SK-N-SH (cell line): ENCODE measurements around the gene OXT. TPM values are rescaled to one million over a fixed set of nuclear protein-coding genes. Genes with fewer than 3 reads are reported as not detected.
"Not testable (repeated sequence)": the region's sequence is repeated elsewhere in the genome, so short reads cannot be mapped to it uniquely, and the experiment has no call there.

Experiments used
- CTCF ChIA-PET: fragments of 300-600, 350-600 bp; formaldehyde crosslinking; extraction: SDS; loops from one replicate; lab custom pipeline; 2021; lab: Yijun Ruan, JAX
- POLR2A ChIA-PET: fragments of 350-600 bp; sonication (Branson Sonifier 250); formaldehyde crosslinking; extraction: SDS; loops from one replicate; lab custom pipeline; 2020; ENCODE audit warnings: antibody characterized with exemption, inconsistent platforms; lab: Yijun Ruan, JAX
- DNase-seq: peaks from one replicate; pipeline ENCODE4 v3.0.0; 2012
- H2AFZ ChIP-seq: fragments of 200-600 bp; sonication (generic); 2 replicates; pipeline ENCODE4 v1.8.1; 2016; ENCODE audit warnings: antibody characterized with exemption, mild to moderate bottlenecking, low read depth
- H3F3A ChIP-seq: fragments of 200-600 bp; sonication (generic); replicated peaks from 2 replicates; pipeline ENCODE3; 2016; ENCODE audit warnings: antibody characterized with exemption, mild to moderate bottlenecking; ENCODE audit not compliant: insufficient read depth
- H3K27ac ChIP-seq, 2 experiments: fragments of 200-500 bp in 1 of 2; fragments of 200-600 bp in 1 of 2; sonication (Bioruptor generic) in 1 of 2; sonication (generic), shearing (Covaris generic) in 1 of 2; 2 replicates each; pipeline versions ENCODE4 v1.5.1 to v1.6.1; 2014 to 2016; ENCODE audit warnings: low read depth in 2 of 2, inconsistent platforms in 1 of 2, low read length in 1 of 2, mild to moderate bottlenecking in 1 of 2, mixed read lengths in 1 of 2
- H3K27me3 ChIP-seq: fragments of 200-600 bp; sonication (generic), shearing (Covaris generic); 2 replicates; pipeline ENCODE4 v1.6.1; 2016; ENCODE audit warnings: mixed run types; ENCODE audit not compliant: insufficient read depth
- H3K36me3 ChIP-seq, 2 experiments: fragments of 200-500 bp in 1 of 2; fragments of 200-600 bp in 1 of 2; sonication (Bioruptor generic) in 1 of 2; sonication (generic) in 1 of 2; replicated peaks in 1 of 2; 2 replicates each; pipeline versions ENCODE3 to v1.5.1; 2014 to 2016; ENCODE audit warnings: low read length in 1 of 2, mild to moderate bottlenecking in 1 of 2; ENCODE audit not compliant: insufficient read depth in 2 of 2, control insufficient read depth in 1 of 2
- H3K4me1 ChIP-seq, 2 experiments: fragments of 200-500 bp in 1 of 2; fragments of 200-600 bp in 1 of 2; sonication (Bioruptor generic) in 1 of 2; sonication (generic), shearing (Covaris generic) in 1 of 2; 2 replicates each; pipeline versions ENCODE4 v1.5.1 to v1.6.1; 2014 to 2016; ENCODE audit warnings: low read depth in 1 of 2, low read length in 1 of 2, mixed run types in 1 of 2; ENCODE audit not compliant: insufficient read depth in 2 of 2, control insufficient read depth in 1 of 2
- H3K4me2 ChIP-seq: fragments of 200-600 bp; sonication (generic), shearing (Covaris generic); 2 replicates; pipeline ENCODE4 v1.6.1; 2017; ENCODE audit warnings: mixed run types
- H3K4me3 ChIP-seq, 2 experiments: fragments of 200-500 bp in 1 of 2; fragments of 200-600 bp in 1 of 2; sonication (Bioruptor generic) in 1 of 2; sonication (generic), shearing (Covaris generic) in 1 of 2; 2 replicates each; pipeline versions ENCODE4 v1.5.1 to v1.8.1; 2014 to 2016; ENCODE audit warnings: low read depth in 2 of 2, inconsistent platforms in 1 of 2, low read length in 1 of 2, mild to moderate bottlenecking in 1 of 2, mixed read lengths in 1 of 2, moderate library complexity in 1 of 2
- H3K79me2 ChIP-seq: fragments of 200-600 bp; sonication (generic); 2 replicates; pipeline ENCODE4 v1.8.1; 2017; ENCODE audit warnings: mild to moderate bottlenecking; ENCODE audit not compliant: insufficient read depth
- H3K9ac ChIP-seq: fragments of 200-600 bp; sonication (generic); 2 replicates; pipeline ENCODE4 v1.6.1; 2017; ENCODE audit warnings: mixed run types
- H3K9me2 ChIP-seq: fragments of 200-600 bp; sonication (generic); 2 replicates; pipeline ENCODE4 v1.6.1; 2017; ENCODE audit warnings: mixed run types
- H3K9me3 ChIP-seq: fragments of 200-600 bp; sonication (generic); 2 replicates; pipeline ENCODE4 v1.6.1; 2017; ENCODE audit warnings: mixed run types, mild to moderate bottlenecking, moderate library complexity
- H4K20me1 ChIP-seq: fragments of 200-600 bp; sonication (generic); 2 replicates; pipeline ENCODE4 v1.6.1; 2017; ENCODE audit warnings: mild to moderate bottlenecking, mixed run types; ENCODE audit not compliant: insufficient read depth
- CHD2 ChIP-seq: fragments of 150-350 bp; IDR thresholded peaks from 2 replicates; pipeline ENCODE4 v1.6.1; 2018; ENCODE audit warnings: low read length; ENCODE audit not compliant: partially characterized antibody
- CTCF ChIP-seq: fragments of 200-600 bp; sonication (generic); IDR thresholded peaks from 2 replicates; pipeline ENCODE4 v1.6.1; 2017; ENCODE audit warnings: antibody characterized with exemption, mild to moderate bottlenecking, moderate library complexity
- ELF1 ChIP-seq: IDR thresholded peaks from 2 replicates; pipeline ENCODE4 v1.4.0; 2012
- EZH2phosphoT487 ChIP-seq: fragments of 200-600 bp; sonication (generic); IDR thresholded peaks from 2 replicates; pipeline ENCODE4 v1.6.1; 2017; ENCODE audit warnings: low read depth, mixed run types, mild to moderate bottlenecking, antibody characterized with exemption, moderate library complexity, borderline replicate concordance
- FOSL2 ChIP-seq: IDR thresholded peaks from 2 replicates; pipeline ENCODE4 v1.4.0; 2012; ENCODE audit warnings: low read depth, mild to moderate bottlenecking, moderate library complexity, borderline replicate concordance
- FOXM1 ChIP-seq: IDR thresholded peaks from 2 replicates; pipeline ENCODE4 v1.4.0; 2012; ENCODE audit warnings: low read depth, mild to moderate bottlenecking
- GABPA ChIP-seq: IDR thresholded peaks from 2 replicates; pipeline ENCODE4 v1.4.0; 2012; ENCODE audit warnings: low read depth, mild to moderate bottlenecking
- GATA2 ChIP-seq: sonication (generic); formaldehyde crosslinking; IDR thresholded peaks from 2 replicates; pipeline ENCODE4 v1.5.0; 2020; ENCODE audit warnings: mild to moderate bottlenecking, missing genetic modification reagents
- MAX ChIP-seq: IDR thresholded peaks from 2 replicates; pipeline ENCODE4 v1.4.0; 2012; ENCODE audit warnings: low read depth
- NFIC ChIP-seq: IDR thresholded peaks from 2 replicates; pipeline ENCODE4 v1.4.0; 2012; ENCODE audit warnings: borderline replicate concordance
- NRF1 ChIP-seq: IDR thresholded peaks from 2 replicates; pipeline ENCODE4 v1.6.1; 2012; ENCODE audit warnings: low read depth, mild to moderate bottlenecking, low read length
- PBX3 ChIP-seq: IDR thresholded peaks from 2 replicates; pipeline ENCODE4; 2012
- REST ChIP-seq: IDR thresholded peaks from 2 replicates; pipeline ENCODE4 v1.6.1; 2012; ENCODE audit warnings: mild to moderate bottlenecking, low read depth, low read length, moderate library complexity
- RFX5 ChIP-seq: IDR thresholded peaks from 2 replicates; pipeline ENCODE4 v1.6.1; 2012; ENCODE audit warnings: mild to moderate bottlenecking, improper control_type of control experiment, low read length
- RXRA ChIP-seq: IDR thresholded peaks from 2 replicates; pipeline ENCODE4 v1.4.0; 2012; ENCODE audit warnings: low read depth, mild to moderate bottlenecking, borderline replicate concordance
- TAF1 ChIP-seq: IDR thresholded peaks from 2 replicates; pipeline ENCODE4 v1.6.1; 2012; ENCODE audit warnings: low read depth, mild to moderate bottlenecking, low read length, moderate library complexity, borderline replicate concordance
- TCF12 ChIP-seq: IDR thresholded peaks from 2 replicates; pipeline ENCODE4 v1.4.0; 2012
- USF1 ChIP-seq: IDR thresholded peaks from 2 replicates; pipeline ENCODE4 v1.4.0; 2012; ENCODE audit warnings: low read depth, borderline replicate concordance
- YY1 ChIP-seq: IDR thresholded peaks from 2 replicates; pipeline ENCODE4 v1.4.0; 2012; ENCODE audit warnings: low read depth, mild to moderate bottlenecking
- ZBTB33 ChIP-seq: IDR thresholded peaks from 2 replicates; pipeline ENCODE4 v1.4.0; 2012; ENCODE audit warnings: low read depth, borderline replicate concordance
- WGBS: methylation state at CpG from one replicate; pipeline ENCODE4 v1.1.6; 2017; ENCODE audit warnings: low lambda C conversion rate; 5-methylcytosine and 5-hydroxymethylcytosine counted together
- polyA plus RNA-seq, 3 experiments: library from polyadenylated mRNA; depleted of rRNA; stranded (reverse); fragments of >200 nt; gene quantifications; 2 replicates each; pipeline ENCODE4 v1.2.3, GENCODE V29; 2012

OXT gene
- polyA plus RNA-seq, 1 of the 3 experiments (the other 2 are of a cell fraction), result not detected

GRCh38 chr20:3074812-3075211 is 3.4 kb downstream of the OXT start:
- H3K4me1 ChIP-seq, result no peaks in the 10 kb centered on the region
- no peaks in the 10 kb centered on the region for H3K9me3 ChIP-seq
- H3K4me3 ChIP-seq, result no peak overlapping the region
- H3K36me3 ChIP-seq, result no peaks in the 10 kb centered on the region
- no peak overlapping the region for H3K4me2 ChIP-seq
- H3K79me2 ChIP-seq, result no peaks in the 10 kb centered on the region
- POLR2A ChIA-PET, result no interaction called here
- H3K27ac ChIP-seq, result no peak overlapping the region
- TF ChIP-seq EZH2phosphoT487 (no peak), MAX (no peak), NFIC (no peak), FOSL2 (no peak), USF1 (no peak), RXRA (no peak), ELF1 (no peak), TAF1 (no peak), REST (no peak), GATA2 (no peak), GABPA (no peak), CHD2 (no peak), YY1 (no peak), TCF12 (no peak), FOXM1 (no peak), NRF1 (no peak), PBX3 (no peak), CTCF (no peak), RFX5 (no peak), ZBTB33 (no peak)
- no peak overlapping the region for H3K9ac ChIP-seq
- DNase-seq, result no peak
- no peaks in the 10 kb centered on the region for H3K9me2 ChIP-seq
- no peaks in the 10 kb centered on the region for H3K27me3 ChIP-seq
- no peaks in the 10 kb centered on the region for H3F3A ChIP-seq
- CTCF ChIA-PET, result interaction anchor here (2.0 kb wide), 1 partner anchor 21 kb away, joined by 6 read pairs; no protein-coding TSS in a partner anchor
- H4K20me1 ChIP-seq, result no peaks in the 10 kb centered on the region
- WGBS, result 69% methylated on average over 6 of the region's 6 CpGs
- H2AFZ ChIP-seq, result no peak overlapping the region

GRCh38 chr20:3075315-3075714 is 3.9 kb downstream of the OXT start:
- H3F3A ChIP-seq, H4K20me1 ChIP-seq, H3K9me2 ChIP-seq, H3K27me3 ChIP-seq, H3K9ac ChIP-seq, POLR2A ChIA-PET, H2AFZ ChIP-seq, H3K27ac ChIP-seq, H3K4me2 ChIP-seq, H3K4me1 ChIP-seq, H3K4me3 ChIP-seq, H3K36me3 ChIP-seq, DNase-seq, H3K79me2 ChIP-seq, H3K9me3 ChIP-seq: not testable (repeated sequence)
- 78% methylated on average over 6 of the region's 6 CpGs for WGBS
- CTCF ChIA-PET, result interaction anchor here (2.0 kb wide), 1 partner anchor 21 kb away, joined by 6 read pairs; no protein-coding TSS in a partner anchor
